Spleen (tissue), 11 donors: ENCODE data around the gene SPR. TPM values are rescaled to one million over a fixed set of nuclear protein-coding genes. Genes with fewer than 3 reads are reported as not detected.

Experiments used
- DNase-seq: peaks from one replicate; pipeline ENCODE4 v3.0.0-alpha.2; 2020
- H3K27ac ChIP-seq, 8 donors: fragments of 200-600 bp; sonication (generic) in 7 of 8; 1 replicate in 4 of 8; 2 replicates in 4 of 8; pipeline versions ENCODE4 v1.5.0 to v1.8.0; 2016 to 2021; ENCODE audit warnings: inconsistent platforms in 4 of 8, mild to moderate bottlenecking in 4 of 8, moderate library complexity in 1 of 8
- H3K27me3 ChIP-seq, 7 donors: fragments of 200-600 bp; sonication (generic) in 6 of 7; replicated peaks in 1 of 7; 1 replicate in 4 of 7; 2 replicates in 3 of 7; pipeline versions ENCODE4 v1.5.0 to v1.8.0; 2016 to 2021; ENCODE audit warnings: inconsistent platforms in 3 of 7, mild to moderate bottlenecking in 1 of 7
- H3K36me3 ChIP-seq, 6 donors: fragments of 200-600 bp; sonication (generic) in 5 of 6; 1 replicate in 4 of 6; 2 replicates in 2 of 6; pipeline versions ENCODE4 v1.5.0 to v1.8.0; 2016 to 2021; ENCODE audit warnings: inconsistent platforms in 2 of 6
- H3K4me1 ChIP-seq, 6 donors: fragments of 200-600 bp; sonication (generic) in 5 of 6; 1 replicate in 3 of 6; 2 replicates in 3 of 6; pipeline versions ENCODE4 v1.5.0 to v1.8.0; 2016 to 2021; ENCODE audit warnings: inconsistent platforms in 3 of 6
- H3K4me3 ChIP-seq, 8 donors: fragments of 200-600 bp; sonication (generic) in 7 of 8; 1 replicate in 4 of 8; 2 replicates in 4 of 8; pipeline versions ENCODE4 v1.5.0 to v1.8.0; 2016 to 2021; ENCODE audit warnings: inconsistent platforms in 4 of 8, mild to moderate bottlenecking in 4 of 8, moderate library complexity in 2 of 8
- H3K9me3 ChIP-seq, 8 donors: fragments of 200-600 bp; sonication (generic) in 7 of 8; 1 replicate in 4 of 8; 2 replicates in 4 of 8; pipeline versions ENCODE4 v1.5.0 to v1.8.0; 2016 to 2021; ENCODE audit warnings: inconsistent platforms in 4 of 8
- CTCF ChIP-seq, 11 experiments: fragments of 200-600 bp in 7 of 11; fragments of 450-650 bp in 4 of 11; sonication (generic) in 4 of 11; IDR thresholded peaks in 8 of 11; conservative IDR thresholded peaks in 3 of 11; 1 replicate in 7 of 11; 2 replicates in 4 of 11; pipeline versions ENCODE4 v1.4.0 to v1.8.0; 2016 to 2021; ENCODE audit warnings: antibody characterized with exemption in 11 of 11, inconsistent platforms in 4 of 11, mild to moderate bottlenecking in 1 of 11
- POLR2A ChIP-seq, 3 donors: fragments of 450-650 bp; IDR thresholded peaks; one replicate each; pipeline ENCODE4 v1.5.1; 2017; ENCODE audit warnings: antibody characterized with exemption in 3 of 3, mild to moderate bottlenecking in 1 of 3
- POLR2AphosphoS5 ChIP-seq, 3 donors: sonication (generic); formaldehyde crosslinking; IDR thresholded peaks; one replicate each; pipeline ENCODE4 v1.5.1; 2017; ENCODE audit warnings: antibody characterized with exemption in 3 of 3
- WGBS, 5 donors: extraction: QIAGEN DNeasy Blood & Tissue Kit in 3 of 5; methylation state at CpG; one replicate each; pipeline versions ENCODE4 v1.1.5 to v1.1.7; 2013 to 2018; 5-methylcytosine and 5-hydroxymethylcytosine counted together
- intact Hi-C: fragments of 100-400 bp; cut with DNase I; formaldehyde crosslinking; loops from one replicate; pipeline ENCODE4 v1.15.0; 2023; ENCODE audit warnings: low total_unique reads
- polyA plus RNA-seq, 3 donors: library from polyadenylated mRNA; stranded (reverse); fragments of 200-250 nt; gene quantifications; one replicate each; pipeline ENCODE4 v1.2.1, GENCODE V29; 2013
- total RNA-seq, 7 donors: library from RNA; depleted of rRNA in 3 of 7; stranded (reverse); fragments of >200 nt in 3 of 7; fragmentation: NEBNext Ultra II Directional in 4 of 7; extraction: Animal tissue kit (Norgen Biotek cat#: 25700) in 4 of 7; gene quantifications; one replicate each; pipeline versions ENCODE4 v1.1.0 to v1.2.1, GENCODE V29; 2016 to 2021
- donor health status: healthy with polysubstance abuse.
- donor health status: DM: no; HTN: no; CAD: no; lungs with moderate emphysema.
- donor health status: DM: no; HTN: no; CAD: no.
- donor health status: Bipolar disorder and iron deficiency.
- donor health status: healthy.
- donor health status: DM: no; HTN: no; CAD: no.
- donor health status: DM: yes; HTN: yes; CAD: no.

SPR gene
- total and polyA plus RNA-seq, 10 donors: 3.9 to 22.6 (median 9.8) TPM

GRCh38 chr2:72911256-72911655 is 24.0 kb downstream of the SPR start:
- TF ChIP-seq CTCF (IDR thresholded peaks at IDR 0.05 in 8 of 11, conservative IDR thresholded peaks at IDR 0.05 in 3 of 11): no peak
- no peak for TF ChIP-seq POLR2A (IDR thresholded peaks at IDR 0.05)
- TF ChIP-seq POLR2AphosphoS5 (IDR thresholded peaks at IDR 0.05): no peak
- no peak for DNase-seq
- Histone ChIP-seq H3K4me1 (peaks cover 11 to 19% (median 17%) of the 10 kb centered on the region in 6 donors), H3K27ac (no peak overlapping the region), H3K4me3 (no peak overlapping the region), H3K36me3 (no peaks in the 10 kb centered on the region), H3K9me3 (no peaks in the 10 kb centered on the region), H3K27me3 (peaks cover 12 to 100% (median 87%) of the 10 kb centered on the region in 7 donors)
- WGBS, 5 donors: 40 to 60% (median 48%) methylated on average over 1 of the region's 1 CpG
- intact Hi-C loops: no loop called here

GRCh38 chr2:72913486-72914205 is 26.4 kb downstream of the SPR start:
- TF ChIP-seq POLR2AphosphoS5 (IDR thresholded peaks at IDR 0.05) (no peak), CTCF (IDR thresholded peaks at IDR 0.05 in 8 of 11, conservative IDR thresholded peaks at IDR 0.05 in 3 of 11) (no peak), POLR2A (IDR thresholded peaks at IDR 0.05) (no peak)
- no peak overlapping the region for H3K27ac ChIP-seq
- no peaks in the 10 kb centered on the region for H3K36me3 ChIP-seq
- no peak for DNase-seq
- H3K4me1 ChIP-seq: peaks cover 25 to 43% (median 41%) of the 10 kb centered on the region in 6 donors
- peaks cover 29 to 100% (median 95%) of the 10 kb centered on the region in 7 donors for H3K27me3 ChIP-seq
- no peak overlapping the region for H3K4me3 ChIP-seq
- WGBS, 5 donors: 20 to 31% (median 21%) methylated on average over 7 of the region's 7 CpGs
- intact Hi-C loops: no loop called here
- H3K9me3 ChIP-seq: no peaks in the 10 kb centered on the region

GRCh38 chr2:72914206-72914559 is 27.0 kb downstream of the SPR start:
- DNase-seq: no peak
- H3K4me3 ChIP-seq: no peak overlapping the region
- peaks cover 30 to 100% (median 98%) of the 10 kb centered on the region in 7 donors for H3K27me3 ChIP-seq
- intact Hi-C loops: no loop called here
- H3K4me1 ChIP-seq: peaks cover 25 to 47% (median 43%) of the 10 kb centered on the region in 6 donors
- no peaks in the 10 kb centered on the region for H3K9me3 ChIP-seq
- WGBS, 5 donors: 3 to 15% (median 8%) methylated on average over 7 of the region's 7 CpGs
- H3K27ac ChIP-seq: no peak overlapping the region
- no peak for TF ChIP-seq POLR2A (IDR thresholded peaks at IDR 0.05)
- no peak for TF ChIP-seq POLR2AphosphoS5 (IDR thresholded peaks at IDR 0.05)
- no peak for TF ChIP-seq CTCF (IDR thresholded peaks at IDR 0.05 in 8 of 11, conservative IDR thresholded peaks at IDR 0.05 in 3 of 11)
- H3K36me3 ChIP-seq: no peaks in the 10 kb centered on the region

GRCh38 chr2:72914589-72915319 is 27.5 kb downstream of the SPR start:
- peaks cover 26 to 51% (median 47%) of the 10 kb centered on the region in 6 donors for H3K4me1 ChIP-seq
- no peak overlapping the region for H3K27ac ChIP-seq
- WGBS, 5 donors: 2 to 6% (median 5%) methylated on average over 17 of the region's 17 CpGs
- no peak for DNase-seq
- H3K9me3 ChIP-seq: no peaks in the 10 kb centered on the region
- peaks cover 30 to 100% (median 98%) of the 10 kb centered on the region in 7 donors for H3K27me3 ChIP-seq
- no peak for TF ChIP-seq CTCF (IDR thresholded peaks at IDR 0.05 in 8 of 11, conservative IDR thresholded peaks at IDR 0.05 in 3 of 11)
- no peak for TF ChIP-seq POLR2A (IDR thresholded peaks at IDR 0.05)
- no peak for TF ChIP-seq POLR2AphosphoS5 (IDR thresholded peaks at IDR 0.05)
- intact Hi-C loops: no loop called here
- no peaks in the 10 kb centered on the region for H3K36me3 ChIP-seq
- H3K4me3 ChIP-seq: peak overlapping the region in 1 of 8 donors; percentile 68
